HepG2 (cell line): ENCODE data around the gene LRRC70. TPM values are rescaled to one million over a fixed set of nuclear protein-coding genes. Genes with fewer than 3 reads are reported as not detected.

Experiments used
- ATAC-seq: fragments of 200-7000 bp; cut with Tn5 transposase; 3 replicates; pipeline ENCODE4 v1.9.1; 2020; ENCODE audit warnings: mild to moderate bottlenecking, moderate library complexity
- BruUV-seq: library from RNA; stranded (reverse); fragments of 400-500 nt; replicated peaks from 2 replicates; lab custom pipeline; 2021; lab: Mats Ljungman, UMichigan
- CTCF ChIA-PET: fragments of 300-600 bp; formaldehyde crosslinking; extraction: SDS; loops from one replicate; lab custom pipeline; 2021; ENCODE audit warnings: low total read pairs, inconsistent platforms, low intra/inter-chr PET ratio; lab: Yijun Ruan, JAX
- POLR2A ChIA-PET: fragments of 350-600 bp; sonication (Branson Sonifier 250); formaldehyde crosslinking; loops from one replicate; lab custom pipeline; 2020; ENCODE audit warnings: antibody characterized with exemption, inconsistent platforms; lab: Yijun Ruan, JAX
- DNase-seq: peaks from one replicate; pipeline ENCODE4 v3.0.0-alpha.2; 2015; ENCODE audit warnings: low spot score
- FAIRE-seq: peaks from 3 replicates; lab custom pipeline; 2011; peaks lifted over from hg19 to GRCh38; lab: Jason Lieb, UNC
- H2AFZ ChIP-seq: one replicate; pipeline ENCODE4 v1.6.1; 2011; ENCODE audit warnings: low read length, inconsistent platforms
- H3K27ac ChIP-seq: fragments of 300-600 bp; 3 replicates; pipeline ENCODE4 v1.8.0; 2011; ENCODE audit warnings: mixed run types, mild to moderate bottlenecking, mixed read lengths, low read length, inconsistent platforms; ENCODE audit not compliant: insufficient read depth; ENCODE audit errors: extremely low read length
- H3K27me3 ChIP-seq, 2 experiments: fragments of 200-600 bp in 1 of 2; 2 replicates in 1 of 2; 3 replicates in 1 of 2; pipeline versions ENCODE4 v1.6.0 to v1.8.0; 2011; ENCODE audit warnings: low read length in 2 of 2, mild to moderate bottlenecking in 2 of 2, moderate library complexity in 2 of 2, inconsistent platforms in 1 of 2; ENCODE audit not compliant: insufficient read depth in 2 of 2, control insufficient read depth in 1 of 2
- H3K36me3 ChIP-seq, 2 experiments: fragments of 200-600 bp in 1 of 2; replicated peaks in 1 of 2; 2 replicates in 1 of 2; 3 replicates in 1 of 2; pipeline versions ENCODE4 v1.5.1 to v1.8.0; 2011; ENCODE audit warnings: low read length in 2 of 2, inconsistent platforms in 1 of 2; ENCODE audit not compliant: insufficient read depth in 2 of 2, control insufficient read depth in 1 of 2
- H3K4me1 ChIP-seq: 2 replicates; pipeline ENCODE4 v1.5.1; 2012; ENCODE audit warnings: low read length, inconsistent platforms; ENCODE audit not compliant: insufficient read depth
- H3K4me2 ChIP-seq: 2 replicates; pipeline ENCODE4 v1.6.0; 2011; ENCODE audit warnings: low read depth, low read length, inconsistent platforms
- H3K4me3 ChIP-seq, 3 experiments: fragments of 200-600 bp in 1 of 3; sonication (generic), shearing (Covaris generic) in 1 of 3; replicated peaks in 1 of 3; 2 replicates each; pipeline ENCODE4 v1.5.1; 2011 to 2016; ENCODE audit warnings: low read length in 3 of 3, inconsistent platforms in 2 of 3, low read depth in 2 of 3, mild to moderate bottlenecking in 2 of 3, control low read depth in 1 of 3, mixed read lengths in 1 of 3; ENCODE audit not compliant: insufficient read depth in 1 of 3
- H3K79me2 ChIP-seq: one replicate; pipeline ENCODE4 v1.6.1; 2011; ENCODE audit warnings: low read length, inconsistent platforms; ENCODE audit not compliant: insufficient read depth
- H3K9ac ChIP-seq: 2 replicates; pipeline ENCODE4 v1.6.0; 2011; ENCODE audit warnings: mild to moderate bottlenecking, low read depth, low read length, inconsistent platforms; ENCODE audit not compliant: insufficient read depth
- H3K9me3 ChIP-seq: 2 replicates; pipeline ENCODE4 v1.5.1; 2012; ENCODE audit warnings: mild to moderate bottlenecking, low read length
- H4K20me1 ChIP-seq: 2 replicates; pipeline ENCODE4 v1.6.0; 2011; ENCODE audit warnings: inconsistent platforms, mild to moderate bottlenecking, low read length, moderate library complexity; ENCODE audit not compliant: insufficient read depth
- AGO1 ChIP-seq: fragments of 200-400 bp; formaldehyde crosslinking; IDR thresholded peaks from 2 replicates; pipeline ENCODE4 v1.6.1; 2017; ENCODE audit warnings: mild to moderate bottlenecking, low read depth, low read length, moderate library complexity; ENCODE audit not compliant: poor library complexity, severe bottlenecking
- ASH2L ChIP-seq: fragments of 300-600, 200-600 bp; sonication (generic); IDR thresholded peaks from 2 replicates; pipeline ENCODE4 v1.7.0; 2017; ENCODE audit warnings: low read depth, mild to moderate bottlenecking, moderate library complexity, mixed read lengths, low read length; ENCODE audit not compliant: insufficient read length
- ETV6 ChIP-seq: sonication (generic); formaldehyde crosslinking; conservative IDR thresholded peaks from 2 replicates; pipeline ENCODE4 v1.4.0; 2020; ENCODE audit warnings: missing genetic modification reagents
- HDAC6 ChIP-seq: fragments of 200-600 bp; sonication (generic); IDR thresholded peaks from 2 replicates; pipeline ENCODE4 v1.7.0; 2017; ENCODE audit warnings: mild to moderate bottlenecking, antibody characterized with exemption, low read length, low read depth
- IRF2 ChIP-seq: IDR thresholded peaks from 2 replicates; pipeline ENCODE4 v1.6.1; 2018; ENCODE audit warnings: missing genetic modification reagents, missing compliant biosample characterization
- KMT2B ChIP-seq: IDR thresholded peaks from 2 replicates; pipeline ENCODE4 v1.6.1; 2016; ENCODE audit warnings: missing genetic modification reagents, missing compliant biosample characterization
- NFYB ChIP-seq: sonication (generic); formaldehyde crosslinking; IDR thresholded peaks from 2 replicates; pipeline ENCODE4 v1.4.0; 2020; ENCODE audit warnings: missing genetic modification reagents
- SSRP1 ChIP-seq: IDR thresholded peaks from 2 replicates; pipeline ENCODE4 v1.6.1; 2016; ENCODE audit warnings: control low read depth
- ZNF253 ChIP-seq: sonication (generic); formaldehyde crosslinking; IDR thresholded peaks from 2 replicates; pipeline ENCODE4 v1.8.0; 2022; ENCODE audit warnings: mild to moderate bottlenecking, missing genetic modification reagents, borderline replicate concordance
- ZNF280B ChIP-seq: sonication (generic); formaldehyde crosslinking; IDR thresholded peaks from 2 replicates; pipeline ENCODE4 v1.5.0; 2020; ENCODE audit warnings: missing genetic modification reagents, mild to moderate bottlenecking, borderline replicate concordance
- ZNF282 ChIP-seq: fragments of 450-650 bp; IDR thresholded peaks from 2 replicates; pipeline ENCODE4 v1.6.1; 2018; ENCODE audit not compliant: partially characterized antibody
- ZNF557 ChIP-seq: sonication (generic); formaldehyde crosslinking; IDR thresholded peaks from 2 replicates; pipeline ENCODE4 v1.4.0; 2020; ENCODE audit warnings: missing genetic modification reagents
- ZNF577 ChIP-seq: sonication (generic); formaldehyde crosslinking; IDR thresholded peaks from 2 replicates; pipeline ENCODE4 v1.4.0; 2020; ENCODE audit warnings: mild to moderate bottlenecking, low read depth, missing genetic modification reagents, borderline replicate concordance
- ZNF652 ChIP-seq: IDR thresholded peaks from 2 replicates; pipeline ENCODE4 v1.6.1; 2016; ENCODE audit warnings: low read depth, borderline replicate concordance
- ZNF674 ChIP-seq: sonication (generic); formaldehyde crosslinking; IDR thresholded peaks from 2 replicates; pipeline ENCODE4 v1.5.0; 2020; ENCODE audit warnings: low read depth, mild to moderate bottlenecking, missing genetic modification reagents
- WGBS: methylation state at CpG from one replicate; pipeline ENCODE4 v1.1.6; 2017; ENCODE audit warnings: low lambda C conversion rate; 5-methylcytosine and 5-hydroxymethylcytosine counted together
- in situ Hi-C: cut with HindIII; loops from 2 replicates; pipeline ENCODE4 v1.10.0; 2017; ENCODE audit warnings: low pct_unique_long_range_greater_than_20kb; ENCODE audit not compliant: extremely low pct_ligation_motif_present
- intact Hi-C: fragments of 100-400 bp; cut with micrococcal nuclease; formaldehyde crosslinking; loops from one replicate; pipeline ENCODE4 v1.10.0; 2022; ENCODE audit not compliant: unreplicated experiment
- polyA plus RNA-seq, 8 experiments: library from polyadenylated mRNA; depleted of rRNA in 3 of 8; stranded (reverse) in 7 of 8; unstranded in 1 of 8; fragments of >200 nt; fragmentation: Illumina TruSeq in 4 of 8; extraction: Trizol in 4 of 8; gene quantifications; 2 replicates each; pipeline versions ENCODE4 v1.2.1 to v1.2.3, GENCODE V29; 2011 to 2016; ENCODE audit warnings: low read depth in 4 of 8, missing spikeins in 1 of 8, mixed read lengths in 1 of 8; ENCODE audit not compliant: insufficient read depth in 1 of 8
- total RNA-seq, 5 experiments: library from RNA; depleted of rRNA; stranded (reverse); fragments of >200 nt; fragmentation: Illumina TruSeq; extraction: Trizol; gene quantifications; 2 replicates each; pipeline ENCODE4 v1.2.3, GENCODE V29; 2016; ENCODE audit warnings: low read depth in 1 of 5
- TF ChIP-seq, protein P1 (sequence below): sonication (generic); formaldehyde crosslinking; IDR thresholded peaks from 2 replicates; pipeline ENCODE4 v1.4.0; 2020; ENCODE audit warnings: mild to moderate bottlenecking, missing genetic modification reagents
- TF ChIP-seq, protein P2 (sequence below): sonication (generic); formaldehyde crosslinking; IDR thresholded peaks from 2 replicates; pipeline ENCODE4 v1.5.0; 2020; ENCODE audit warnings: missing genetic modification reagents

Gene LRRC70
- total and polyA plus RNA-seq, 2 of the 13 experiments (the other 11 are each of a cell fraction or from before 2014, with no cell fraction given) = 0.05 to 0.71 TPM

GRCh38 chr5:62569470-62569869, 9.1 kb upstream of the LRRC70 start:
- intact Hi-C loops (no loop called here), in situ Hi-C loops (no loop called here)
- Histone ChIP-seq H3K9ac (no peak overlapping the region), H3K27me3 (no peaks in the 10 kb centered on the region), H3K79me2 (no peaks in the 10 kb centered on the region), H3K4me2 (no peak overlapping the region), H3K4me3 (no peak overlapping the region), H3K36me3 (peaks cover 2 to 12% of the 10 kb centered on the region in 2 experiments; a peak in 1 of 5 replicates), H3K4me1 (no peaks in the 10 kb centered on the region), H2AFZ (no peak overlapping the region), H4K20me1 (no peaks in the 10 kb centered on the region), H3K9me3 (peaks cover 5% of the 10 kb centered on the region; the same call in 1 of the 2 replicates), H3K27ac (no peak overlapping the region)
- no peak for TF ChIP-seq HDAC6
- no peak for TF ChIP-seq SSRP1 (CRISPR knock-in tag)
- no peak for TF ChIP-seq ZNF652 (CRISPR knock-in tag)
- TF ChIP-seq AGO1 = no peak
- TF ChIP-seq, protein P1, sequence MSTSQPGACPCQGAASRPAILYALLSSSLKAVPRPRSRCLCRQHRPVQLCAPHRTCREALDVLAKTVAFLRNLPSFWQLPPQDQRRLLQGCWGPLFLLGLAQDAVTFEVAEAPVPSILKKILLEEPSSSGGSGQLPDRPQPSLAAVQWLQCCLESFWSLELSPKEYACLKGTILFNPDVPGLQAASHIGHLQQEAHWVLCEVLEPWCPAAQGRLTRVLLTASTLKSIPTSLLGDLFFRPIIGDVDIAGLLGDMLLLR (CRISPR knock-in tag) = no peak
- TF ChIP-seq KMT2B (CRISPR knock-in tag) = no peak
- TF ChIP-seq, protein P2, sequence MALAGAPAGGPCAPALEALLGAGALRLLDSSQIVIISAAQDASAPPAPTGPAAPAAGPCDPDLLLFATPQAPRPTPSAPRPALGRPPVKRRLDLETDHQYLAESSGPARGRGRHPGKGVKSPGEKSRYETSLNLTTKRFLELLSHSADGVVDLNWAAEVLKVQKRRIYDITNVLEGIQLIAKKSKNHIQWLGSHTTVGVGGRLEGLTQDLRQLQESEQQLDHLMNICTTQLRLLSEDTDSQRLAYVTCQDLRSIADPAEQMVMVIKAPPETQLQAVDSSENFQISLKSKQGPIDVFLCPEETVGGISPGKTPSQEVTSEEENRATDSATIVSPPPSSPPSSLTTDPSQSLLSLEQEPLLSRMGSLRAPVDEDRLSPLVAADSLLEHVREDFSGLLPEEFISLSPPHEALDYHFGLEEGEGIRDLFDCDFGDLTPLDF = no peak
- no peak for TF ChIP-seq ZNF557 (CRISPR knock-in tag)
- no peak for TF ChIP-seq NFYB (CRISPR knock-in tag)
- no peak for TF ChIP-seq ZNF282
- TF ChIP-seq ZNF577 (CRISPR knock-in tag) = no peak
- TF ChIP-seq ZNF280B = no peak
- no peak for TF ChIP-seq ETV6 (CRISPR knock-in tag)
- no peak for TF ChIP-seq ASH2L
- no peak for TF ChIP-seq ZNF674 (CRISPR knock-in tag)
- no peak for TF ChIP-seq IRF2 (CRISPR knock-in tag)
- TF ChIP-seq ZNF253 (CRISPR knock-in tag) = no peak
- CTCF ChIA-PET = no interaction called here
- FAIRE-seq (no peak), DNase-seq (no peak), ATAC-seq (no peak)
- BruUV-seq = no TSS peak
- 100% methylated on average over 1 of the region's 1 CpG for WGBS
- POLR2A ChIA-PET = no interaction called here
